Measurements from ENCODE around the gene LRRC8A. TPM values are rescaled to one million over a fixed set of nuclear protein-coding genes. Genes with fewer than 3 reads are reported as not detected.
A peak's percentile ranks its signal among the peaks of the same experiment; 100 is the strongest.
"Not testable (repeated sequence)": the region's sequence is repeated elsewhere in the genome, so short reads cannot be mapped to it uniquely, and the experiment has no call there.

Gene LRRC8A
- polyA plus RNA-seq, 1 donor (not counting 4 experiments of a cell fraction or from before 2014, with no cell fraction given), result 88.3 TPM

DNA sequence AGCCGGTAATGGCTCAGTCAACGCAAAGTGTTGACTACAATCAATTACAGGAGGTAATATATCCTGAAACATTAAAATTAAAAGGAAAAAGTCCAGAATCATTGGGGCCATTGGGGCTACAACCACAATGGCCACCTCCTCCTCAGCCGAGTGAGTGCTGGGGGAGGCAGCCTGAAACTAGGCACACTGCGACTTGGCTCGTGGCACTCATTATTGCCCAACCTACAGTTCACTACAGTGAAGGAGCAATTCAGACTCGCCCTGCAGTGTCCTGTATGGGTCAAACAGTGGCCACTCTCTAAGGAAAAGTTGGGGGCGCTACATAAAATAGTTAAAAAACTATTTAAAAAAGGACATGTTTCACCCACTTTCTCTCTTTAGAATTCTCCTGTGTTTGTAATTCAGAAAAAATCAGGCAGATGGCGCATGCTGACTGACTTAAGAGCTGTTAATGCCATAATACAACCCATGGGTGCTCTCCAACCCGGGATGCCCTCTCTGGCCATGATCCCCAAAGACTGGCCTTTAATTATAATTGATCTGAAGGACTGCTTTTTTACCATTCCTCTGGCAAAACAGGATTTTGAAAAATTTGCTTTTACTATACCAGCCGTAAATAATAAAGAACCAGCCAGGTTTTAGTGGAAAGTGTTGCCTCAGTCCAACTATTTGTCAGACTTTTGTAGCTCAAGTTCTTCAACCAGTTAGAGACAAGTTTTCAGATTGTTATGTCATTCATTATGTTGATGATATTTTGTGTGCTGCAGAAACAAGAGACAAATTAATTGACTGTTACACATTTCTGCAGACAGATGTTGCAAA lies 29.9 kb upstream of the LRRC8A start:
- H2AFZ ChIP-seq (ENCODE audit: control insufficient read depth, low read length); H3K79me2 ChIP-seq (ENCODE audit: control insufficient read depth, insufficient read depth, low read length); H3K27me3 ChIP-seq (ENCODE audit: control insufficient read depth, extremely low read depth, insufficient read depth, low read length); dilution Hi-C loops (cut with MboI; ENCODE audit: extremely low pct_ligation_motif_present, low sequenced_read_pairs); H3K9me3 ChIP-seq (ENCODE audit: control insufficient read depth, low read depth, low read length); H3K36me3 ChIP-seq (ENCODE audit: control insufficient read depth in 2 of 2, extremely low read depth in 1 of 2, insufficient read depth in 2 of 2, low read length in 2 of 2); H3K4me1 ChIP-seq (ENCODE audit: control insufficient read depth, extremely low read depth, insufficient read depth, low read length); H3K4me3 ChIP-seq (ENCODE audit: control insufficient read depth in 2 of 3, extremely low read depth in 1 of 3, insufficient read depth in 2 of 3, low read depth in 1 of 3, low read length in 3 of 3); DNase-seq (ENCODE audit: low read depth, low spot score); H4K20me1 ChIP-seq (ENCODE audit: control insufficient read depth, extremely low read depth, insufficient read depth, low read length); H3K27ac ChIP-seq (ENCODE audit: control insufficient read depth, insufficient read depth, low read length); H3K4me2 ChIP-seq (ENCODE audit: control insufficient read depth, extremely low read depth, insufficient read depth, low read depth, low read length); H3K9ac ChIP-seq (ENCODE audit: control insufficient read depth, extremely low read depth, insufficient read depth, low read length); H3K9me1 ChIP-seq (ENCODE audit: control insufficient read depth, extremely low read depth, insufficient read depth, low read length): not testable (repeated sequence)
- FAIRE-seq, result peak; percentile 32
- TF ChIP-seq, protein P1, sequence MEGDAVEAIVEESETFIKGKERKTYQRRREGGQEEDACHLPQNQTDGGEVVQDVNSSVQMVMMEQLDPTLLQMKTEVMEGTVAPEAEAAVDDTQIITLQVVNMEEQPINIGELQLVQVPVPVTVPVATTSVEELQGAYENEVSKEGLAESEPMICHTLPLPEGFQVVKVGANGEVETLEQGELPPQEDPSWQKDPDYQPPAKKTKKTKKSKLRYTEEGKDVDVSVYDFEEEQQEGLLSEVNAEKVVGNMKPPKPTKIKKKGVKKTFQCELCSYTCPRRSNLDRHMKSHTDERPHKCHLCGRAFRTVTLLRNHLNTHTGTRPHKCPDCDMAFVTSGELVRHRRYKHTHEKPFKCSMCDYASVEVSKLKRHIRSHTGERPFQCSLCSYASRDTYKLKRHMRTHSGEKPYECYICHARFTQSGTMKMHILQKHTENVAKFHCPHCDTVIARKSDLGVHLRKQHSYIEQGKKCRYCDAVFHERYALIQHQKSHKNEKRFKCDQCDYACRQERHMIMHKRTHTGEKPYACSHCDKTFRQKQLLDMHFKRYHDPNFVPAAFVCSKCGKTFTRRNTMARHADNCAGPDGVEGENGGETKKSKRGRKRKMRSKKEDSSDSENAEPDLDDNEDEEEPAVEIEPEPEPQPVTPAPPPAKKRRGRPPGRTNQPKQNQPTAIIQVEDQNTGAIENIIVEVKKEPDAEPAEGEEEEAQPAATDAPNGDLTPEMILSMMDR (optimal IDR thresholded peaks at IDR 0.05 in 1 of 3, IDR thresholded peaks at IDR 0.05 in 1 of 3, conservative IDR thresholded peaks at IDR 0.05 in 1 of 3; ENCODE audit: extremely low read depth in 1 of 3, insufficient read depth in 2 of 3, low read length in 3 of 3), result peak in 2 of 3 experiments; percentile 19 to 39

DNA sequence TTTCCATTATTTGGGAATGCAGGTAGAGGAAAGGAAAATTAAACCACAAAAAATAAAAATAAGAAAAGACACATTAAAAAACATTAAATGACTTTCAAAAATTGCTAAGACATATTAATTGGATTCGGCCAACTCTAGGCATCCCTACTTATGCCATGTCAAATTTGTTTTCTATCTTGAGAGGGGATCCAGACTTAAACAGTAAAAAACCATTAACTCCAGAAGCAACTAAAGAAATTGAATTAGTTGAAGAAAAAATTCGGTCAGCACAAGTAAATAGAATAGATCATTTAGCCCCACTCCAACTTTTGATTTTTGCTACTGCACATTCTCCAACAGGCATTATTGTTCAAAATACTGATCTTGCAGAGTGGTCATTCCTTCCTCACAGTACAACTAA lies 29.3 kb upstream of the LRRC8A start:
- dilution Hi-C loops (cut with MboI; ENCODE audit: extremely low pct_ligation_motif_present, low sequenced_read_pairs); H3K27ac ChIP-seq (ENCODE audit: control insufficient read depth, insufficient read depth, low read length); H3K9me1 ChIP-seq (ENCODE audit: control insufficient read depth, extremely low read depth, insufficient read depth, low read length); H3K4me1 ChIP-seq (ENCODE audit: control insufficient read depth, extremely low read depth, insufficient read depth, low read length); H3K27me3 ChIP-seq (ENCODE audit: control insufficient read depth, extremely low read depth, insufficient read depth, low read length); H3K79me2 ChIP-seq (ENCODE audit: control insufficient read depth, insufficient read depth, low read length); H2AFZ ChIP-seq (ENCODE audit: control insufficient read depth, low read length); H4K20me1 ChIP-seq (ENCODE audit: control insufficient read depth, extremely low read depth, insufficient read depth, low read length); H3K9ac ChIP-seq (ENCODE audit: control insufficient read depth, extremely low read depth, insufficient read depth, low read length); H3K4me2 ChIP-seq (ENCODE audit: control insufficient read depth, extremely low read depth, insufficient read depth, low read depth, low read length); FAIRE-seq; H3K36me3 ChIP-seq (ENCODE audit: control insufficient read depth in 2 of 2, extremely low read depth in 1 of 2, insufficient read depth in 2 of 2, low read length in 2 of 2); H3K4me3 ChIP-seq (ENCODE audit: control insufficient read depth in 2 of 3, extremely low read depth in 1 of 3, insufficient read depth in 2 of 3, low read depth in 1 of 3, low read length in 3 of 3); H3K9me3 ChIP-seq (ENCODE audit: control insufficient read depth, low read depth, low read length); DNase-seq (ENCODE audit: low read depth, low spot score): not testable (repeated sequence)

GRCh38 chr9:128854454-128854853 lies 27.5 kb upstream of the LRRC8A start:
- H4K20me1 ChIP-seq (ENCODE audit: control insufficient read depth, extremely low read depth, insufficient read depth, low read length); H3K4me2 ChIP-seq (ENCODE audit: control insufficient read depth, extremely low read depth, insufficient read depth, low read depth, low read length); FAIRE-seq; H3K4me1 ChIP-seq (ENCODE audit: control insufficient read depth, extremely low read depth, insufficient read depth, low read length); dilution Hi-C loops (cut with MboI; ENCODE audit: extremely low pct_ligation_motif_present, low sequenced_read_pairs); H3K27me3 ChIP-seq (ENCODE audit: control insufficient read depth, extremely low read depth, insufficient read depth, low read length); H3K27ac ChIP-seq (ENCODE audit: control insufficient read depth, insufficient read depth, low read length); H2AFZ ChIP-seq (ENCODE audit: control insufficient read depth, low read length); H3K9me3 ChIP-seq (ENCODE audit: control insufficient read depth, low read depth, low read length); DNase-seq (ENCODE audit: low read depth, low spot score); H3K36me3 ChIP-seq (ENCODE audit: control insufficient read depth in 2 of 2, extremely low read depth in 1 of 2, insufficient read depth in 2 of 2, low read length in 2 of 2); H3K79me2 ChIP-seq (ENCODE audit: control insufficient read depth, insufficient read depth, low read length); H3K4me3 ChIP-seq (ENCODE audit: control insufficient read depth in 2 of 3, extremely low read depth in 1 of 3, insufficient read depth in 2 of 3, low read depth in 1 of 3, low read length in 3 of 3); H3K9me1 ChIP-seq (ENCODE audit: control insufficient read depth, extremely low read depth, insufficient read depth, low read length); H3K9ac ChIP-seq (ENCODE audit: control insufficient read depth, extremely low read depth, insufficient read depth, low read length): not testable (repeated sequence)

- H4K20me1 ChIP-seq (ENCODE audit: control insufficient read depth, extremely low read depth, insufficient read depth, low read length); FAIRE-seq; H3K9ac ChIP-seq (ENCODE audit: control insufficient read depth, extremely low read depth, insufficient read depth, low read length); H3K27me3 ChIP-seq (ENCODE audit: control insufficient read depth, extremely low read depth, insufficient read depth, low read length); H3K27ac ChIP-seq (ENCODE audit: control insufficient read depth, insufficient read depth, low read length); H3K4me2 ChIP-seq (ENCODE audit: control insufficient read depth, extremely low read depth, insufficient read depth, low read depth, low read length); H3K79me2 ChIP-seq (ENCODE audit: control insufficient read depth, insufficient read depth, low read length); H2AFZ ChIP-seq (ENCODE audit: control insufficient read depth, low read length); DNase-seq (ENCODE audit: low read depth, low spot score); H3K9me3 ChIP-seq (ENCODE audit: control insufficient read depth, low read depth, low read length); H3K4me3 ChIP-seq (ENCODE audit: control insufficient read depth in 2 of 3, extremely low read depth in 1 of 3, insufficient read depth in 2 of 3, low read depth in 1 of 3, low read length in 3 of 3); H3K9me1 ChIP-seq (ENCODE audit: control insufficient read depth, extremely low read depth, insufficient read depth, low read length); H3K36me3 ChIP-seq (ENCODE audit: control insufficient read depth in 2 of 2, extremely low read depth in 1 of 2, insufficient read depth in 2 of 2, low read length in 2 of 2); dilution Hi-C loops (cut with MboI; ENCODE audit: extremely low pct_ligation_motif_present, low sequenced_read_pairs): not testable (repeated sequence)
- H3K4me1 ChIP-seq (ENCODE audit: control insufficient read depth, extremely low read depth, insufficient read depth, low read length), result peaks cover 14% of the 10 kb centered on the region
These were observed 23.5 kb upstream of the LRRC8A start for GRCh38 chr9:128858476-128858875.
